HG03108 (cell line): ENCODE measurements around the gene ZBTB7C.

Source experiments
- ATAC-seq: cut with Tn5 transposase; IDR thresholded peaks from one replicate; pipeline ENCODE4 v1.9.1; 2021; ENCODE audit warnings: moderate library complexity; ENCODE audit not compliant: unreplicated experiment

ZBTB7C gene

GRCh38 chr18:48391868-48392267 is 17.3 kb downstream of the ZBTB7C start:
- no peak for ATAC-seq

DNA sequence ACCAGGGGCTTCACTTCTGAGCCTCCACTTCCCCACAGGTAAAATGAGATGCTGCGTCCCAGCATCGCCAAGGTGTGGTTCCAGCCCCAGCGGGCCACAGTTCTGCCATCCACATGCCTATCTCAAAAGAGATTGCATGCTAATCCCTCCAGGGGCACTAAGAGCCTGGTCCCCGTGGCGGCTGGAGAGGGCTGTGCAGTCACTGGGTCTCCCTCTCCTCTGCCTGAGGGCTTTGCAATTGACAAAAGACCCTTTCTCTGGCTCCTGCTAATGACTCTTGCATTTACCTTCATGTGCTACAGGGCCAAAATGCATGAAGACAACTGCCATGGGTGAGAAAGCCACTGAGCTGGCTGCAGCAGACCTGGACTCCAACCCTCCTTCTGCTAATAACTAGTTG is 18.5 kb downstream of the ZBTB7C start:
- ATAC-seq = no peak

- ATAC-seq = no peak
Observed at GRCh38 chr18:48388478-48388877, 20.7 kb downstream of the ZBTB7C start.

GRCh38 chr18:48387300-48387699 is 21.9 kb downstream of the ZBTB7C start:
- ATAC-seq = no peak

DNA sequence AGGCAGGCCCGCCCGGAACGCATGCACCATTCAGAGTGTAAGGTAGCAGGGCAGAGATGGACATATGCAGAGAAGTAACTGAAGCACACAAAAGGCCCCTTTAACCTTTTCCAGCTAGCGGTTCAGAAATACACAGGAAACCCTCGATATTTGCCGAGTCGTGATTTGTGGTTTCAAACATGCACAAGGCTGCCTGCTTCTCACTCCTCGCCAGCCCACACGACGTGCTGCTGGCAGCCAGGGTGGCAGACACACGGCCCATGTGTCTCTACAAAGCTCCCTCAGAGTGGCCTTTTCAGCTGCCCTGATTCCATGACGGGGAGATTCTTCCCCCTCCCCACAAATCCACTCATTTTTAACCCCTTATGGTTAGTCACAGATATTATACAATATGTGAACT is 23.6 kb downstream of the ZBTB7C start:
- no peak for ATAC-seq

GRCh38 chr18:48376934-48377333 is 32.2 kb downstream of the ZBTB7C start:
- ATAC-seq = no peak

DNA sequence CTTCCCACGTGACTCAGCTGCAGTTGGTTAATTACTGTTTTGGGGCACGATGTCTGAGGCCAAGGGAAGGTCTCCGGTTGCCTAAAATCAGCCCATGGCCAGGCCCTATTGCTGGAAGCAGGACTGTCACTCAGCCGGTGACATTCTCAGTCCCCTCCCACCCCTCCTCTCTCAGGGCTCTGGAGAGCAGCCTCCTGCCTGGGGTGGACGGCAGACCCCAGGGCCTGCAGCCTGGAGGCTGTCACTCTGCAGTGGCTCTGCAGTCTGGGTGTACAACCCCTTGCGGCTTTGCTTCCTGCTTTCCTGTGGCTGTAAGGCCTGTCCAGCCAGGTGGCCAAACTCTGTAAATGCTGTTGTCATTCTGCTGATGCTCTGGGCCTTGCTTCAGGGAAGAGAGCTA is 32.8 kb downstream of the ZBTB7C start:
- no peak for ATAC-seq

- ATAC-seq = no peak
Observed at GRCh38 chr18:48375150-48375800, 33.9 kb downstream of the ZBTB7C start.

GRCh38 chr18:48374423-48375149 is 34.6 kb downstream of the ZBTB7C start:
- ATAC-seq = no peak

GRCh38 chr18:48371854-48372602 is 37.2 kb downstream of the ZBTB7C start:
- no peak for ATAC-seq

- ATAC-seq = no peak
Observed at GRCh38 chr18:48367557-48367956, 41.6 kb downstream of the ZBTB7C start.

DNA sequence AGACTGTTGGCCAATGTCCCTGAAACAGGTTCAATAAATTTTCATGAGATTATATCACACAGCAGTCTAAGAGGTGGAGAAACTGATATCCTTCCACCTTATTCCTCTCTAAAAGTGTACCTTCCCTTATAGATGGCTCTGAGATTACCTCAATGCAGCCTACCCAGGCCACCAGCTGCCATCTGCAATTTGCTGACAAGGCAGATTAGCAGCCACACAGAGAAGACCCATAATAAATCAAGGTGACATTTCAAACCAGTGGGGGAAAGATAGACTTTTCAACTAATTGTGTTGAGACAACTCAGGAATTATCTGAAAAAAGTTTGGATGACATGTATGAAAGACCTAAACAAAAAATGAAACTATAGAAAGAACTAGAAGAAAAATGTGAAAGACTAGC is 43.2 kb downstream of the ZBTB7C start:
- no peak for ATAC-seq

GRCh38 chr18:48364146-48364545 is 45.0 kb downstream of the ZBTB7C start:
- ATAC-seq = no peak

- no peak for ATAC-seq
Observed at GRCh38 chr18:48363175-48363574, 46.0 kb downstream of the ZBTB7C start.

DNA sequence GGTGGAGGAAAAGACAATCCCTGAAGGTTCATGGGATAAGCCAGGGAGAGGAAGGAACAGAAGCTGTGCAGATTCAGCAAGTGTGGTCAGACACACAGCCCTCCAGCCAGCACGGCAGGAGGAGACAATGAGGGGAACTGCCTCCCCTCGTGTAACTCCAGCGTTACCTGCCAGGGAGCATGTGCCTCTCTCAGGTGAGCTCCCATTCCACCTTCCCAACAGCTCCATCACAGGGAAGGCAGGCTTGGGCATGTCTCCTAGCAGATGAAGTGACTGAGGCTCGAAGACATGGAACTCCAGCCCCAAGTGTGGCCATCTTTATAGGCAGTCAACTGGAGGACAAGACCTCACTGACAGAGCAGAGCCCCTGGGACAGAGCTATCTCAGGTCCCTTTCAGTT is 47.4 kb downstream of the ZBTB7C start:
- ATAC-seq = no peak

- no peak for ATAC-seq
Observed at GRCh38 chr18:48360376-48361021, 48.7 kb downstream of the ZBTB7C start.

GRCh38 chr18:48359626-48360025 is 49.6 kb downstream of the ZBTB7C start:
- no peak for ATAC-seq

DNA sequence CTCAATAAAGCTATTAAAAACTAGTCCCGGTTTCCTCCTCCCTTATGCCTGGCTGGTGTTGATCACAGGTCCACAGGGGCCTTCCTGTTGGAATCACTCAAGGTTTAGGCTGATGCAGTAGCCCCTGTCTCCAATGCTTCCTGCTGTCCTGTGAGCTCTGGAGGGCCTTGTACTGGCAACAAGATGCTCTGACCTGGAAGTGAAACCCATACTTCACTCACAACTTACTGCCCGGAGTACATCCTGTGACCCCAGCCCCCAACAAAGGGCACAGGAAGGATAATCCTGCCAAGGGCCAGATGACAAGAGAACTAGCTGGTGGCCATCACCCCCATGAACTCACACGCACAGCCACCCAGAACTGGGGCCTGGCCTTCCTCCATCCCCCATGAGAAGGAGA is 50.3 kb downstream of the ZBTB7C start:
- ATAC-seq = no peak

DNA sequence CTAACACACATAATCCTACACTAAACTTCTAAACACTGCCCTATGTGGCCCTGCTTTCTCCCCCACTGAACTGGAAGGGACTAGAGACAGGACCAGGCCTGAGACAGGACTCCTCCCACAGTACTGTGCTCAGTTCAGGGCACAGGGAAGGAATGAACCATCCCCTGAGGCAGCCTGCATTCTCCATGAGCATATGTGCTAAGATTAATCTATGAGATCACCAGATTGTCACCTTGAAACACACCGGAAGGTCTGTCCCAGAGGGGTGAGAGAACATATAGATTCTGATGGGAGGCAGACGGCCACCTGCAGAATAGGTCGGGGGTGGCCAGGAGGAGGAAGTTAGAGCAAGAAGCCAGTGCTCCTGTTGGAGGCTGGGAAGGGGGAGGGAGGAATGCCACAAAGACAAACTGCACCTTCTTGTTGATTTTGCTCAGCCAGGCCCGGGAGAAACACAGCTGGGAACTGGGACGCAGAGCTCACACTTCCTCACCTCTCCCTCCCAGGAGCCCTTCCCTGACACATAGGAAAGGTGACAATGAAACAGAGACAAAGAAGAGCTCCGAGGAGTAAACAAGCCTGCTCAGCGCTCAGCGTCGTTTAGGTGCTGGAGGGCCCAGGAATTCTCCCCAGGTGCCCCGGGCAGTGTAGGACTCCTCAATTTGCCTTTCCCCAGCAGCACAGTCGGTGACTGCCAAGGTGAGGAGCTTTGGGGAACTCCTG is 52.1 kb downstream of the ZBTB7C start:
- ATAC-seq = no peak

- no peak for ATAC-seq
Observed at GRCh38 chr18:48356151-48356745, 52.9 kb downstream of the ZBTB7C start.
